GM19328 (cell line): Measurements from ENCODE around the gene RBL2.
"Not testable (repeated sequence)": the region's sequence is repeated elsewhere in the genome, so short reads cannot be mapped to it uniquely, and the experiment has no call there.

ENCODE experiments used
- ATAC-seq: cut with Tn5 transposase; IDR thresholded peaks from one replicate; pipeline ENCODE4 v1.9.1; 2021; ENCODE audit warnings: mild to moderate bottlenecking, moderate library complexity; ENCODE audit not compliant: unreplicated experiment

RBL2 gene

GRCh38 chr16:53503991-53504663, 69.9 kb downstream of the RBL2 start:
- no peak for ATAC-seq

- no peak for ATAC-seq
Measured at GRCh38 chr16:53504665-53505064, 70.4 kb downstream of the RBL2 start.

GRCh38 chr16:53506254-53506653, 72.0 kb downstream of the RBL2 start:
- no peak for ATAC-seq

GRCh38 chr16:53507464-53508179, 73.4 kb downstream of the RBL2 start:
- ATAC-seq = no peak

- no peak for ATAC-seq
Measured at GRCh38 chr16:53509906-53510703, 75.8 kb downstream of the RBL2 start.

- no peak for ATAC-seq
Measured at GRCh38 chr16:53510704-53511070, 76.4 kb downstream of the RBL2 start.

GRCh38 chr16:53511084-53511402, 76.8 kb downstream of the RBL2 start:
- no peak for ATAC-seq

GRCh38 chr16:53511403-53512280, 77.4 kb downstream of the RBL2 start:
- no peak for ATAC-seq

- ATAC-seq = not testable (repeated sequence)
Measured at GRCh38 chr16:53512795-53513194, 78.5 kb downstream of the RBL2 start.

GRCh38 chr16:53515259-53515658, 81.0 kb downstream of the RBL2 start:
- no peak for ATAC-seq

GRCh38 chr16:53515811-53516210, 81.5 kb downstream of the RBL2 start:
- ATAC-seq = no peak

- no peak for ATAC-seq
Measured at GRCh38 chr16:53517851-53518250, 83.6 kb downstream of the RBL2 start.

GRCh38 chr16:53518550-53519416, 84.5 kb downstream of the RBL2 start:
- ATAC-seq = peak; percentile 92

GRCh38 chr16:53519417-53520091, 85.3 kb downstream of the RBL2 start:
- no peak for ATAC-seq

- ATAC-seq = no peak
Measured at GRCh38 chr16:53523126-53523804, 89.0 kb downstream of the RBL2 start.

- no peak for ATAC-seq
Measured at GRCh38 chr16:53523971-53524548, 89.8 kb downstream of the RBL2 start.

- no peak for ATAC-seq
Measured at GRCh38 chr16:53528797-53529196, 94.5 kb downstream of the RBL2 start.

- ATAC-seq = no peak
Measured at GRCh38 chr16:53529513-53529912, 95.2 kb downstream of the RBL2 start.

- no peak for ATAC-seq
Measured at GRCh38 chr16:53530046-53530445, 95.8 kb downstream of the RBL2 start.
